Mesenteric fat pad (tissue), 1 donor: Measurements from ENCODE around the gene MALRD1. TPM values are rescaled to one million over a fixed set of nuclear protein-coding genes. Genes with fewer than 3 reads are reported as not detected.

Experiments
- DNase-seq: peaks from one replicate; pipeline ENCODE4 v3.0.0-alpha.2; 2020; ENCODE audit warnings: low spot score
- total RNA-seq: library from RNA; stranded (reverse); fragmentation: NEBNext Ultra II Directional; extraction: Animal tissue kit (Norgen Biotek cat#: 25700); gene quantifications from one replicate; pipeline ENCODE4 v1.2.1, GENCODE V29; 2021
- donor health status: DM: yes; HTN: yes; CAD: no.

Gene MALRD1
- total RNA-seq, 1 donor from 2014 or later: 1.1 TPM

- DNase-seq: no peak
These were observed 172.6 kb downstream of the MALRD1 start for GRCh38 chr10:19221216-19221615.

- no peak for DNase-seq
These were observed 177.4 kb downstream of the MALRD1 start for GRCh38 chr10:19226025-19226424.

- DNase-seq: no peak
These were observed 182.4 kb downstream of the MALRD1 start for GRCh38 chr10:19231034-19231433.

- DNase-seq: no peak
These were observed 197.5 kb downstream of the MALRD1 start for GRCh38 chr10:19245889-19246752.

- DNase-seq: no peak
These were observed 199.2 kb downstream of the MALRD1 start for GRCh38 chr10:19247843-19248242.

GRCh38 chr10:19250546-19250945, 201.9 kb downstream of the MALRD1 start:
- DNase-seq: no peak

GRCh38 chr10:19252531-19252930, 203.9 kb downstream of the MALRD1 start:
- no peak for DNase-seq

GRCh38 chr10:19256331-19256730, 207.7 kb downstream of the MALRD1 start:
- no peak for DNase-seq

GRCh38 chr10:19263262-19263661, 214.7 kb downstream of the MALRD1 start:
- no peak for DNase-seq

- no peak for DNase-seq
These were observed 234.7 kb downstream of the MALRD1 start for GRCh38 chr10:19283285-19283684.

GRCh38 chr10:19283786-19284185, 235.2 kb downstream of the MALRD1 start:
- DNase-seq: no peak

- no peak for DNase-seq
These were observed 242.2 kb downstream of the MALRD1 start for GRCh38 chr10:19290770-19291169.

GRCh38 chr10:19294233-19294632, 245.6 kb downstream of the MALRD1 start:
- DNase-seq: no peak

- DNase-seq: no peak
These were observed 251.0 kb downstream of the MALRD1 start for GRCh38 chr10:19299645-19300044.

- DNase-seq: no peak
These were observed 253.5 kb downstream of the MALRD1 start for GRCh38 chr10:19302117-19302516.

GRCh38 chr10:19310066-19310465, 261.5 kb downstream of the MALRD1 start:
- no peak for DNase-seq

- no peak for DNase-seq
These were observed 267.7 kb downstream of the MALRD1 start for GRCh38 chr10:19316204-19316870.

GRCh38 chr10:19317952-19318351, 269.4 kb downstream of the MALRD1 start:
- no peak for DNase-seq

- DNase-seq: no peak
These were observed 277.0 kb downstream of the MALRD1 start for GRCh38 chr10:19325581-19325980.

- no peak for DNase-seq
These were observed 280.0 kb downstream of the MALRD1 start for GRCh38 chr10:19328582-19328981.

GRCh38 chr10:19329475-19329874, 280.9 kb downstream of the MALRD1 start:
- DNase-seq: no peak

GRCh38 chr10:19332304-19332703, 283.7 kb downstream of the MALRD1 start:
- DNase-seq: no peak

- no peak for DNase-seq
These were observed 285.0 kb downstream of the MALRD1 start for GRCh38 chr10:19333631-19334030.
